EL (cell line): ENCODE measurements around the gene SYNE1.

Source experiments
- DNase-seq: peaks from one replicate; pipeline ENCODE4 v3.0.0-alpha.2; 2016

SYNE1 gene

GRCh38 chr6:152416652-152417051, 220.5 kb downstream of the SYNE1 start:
- DNase-seq, result no peak

DNA sequence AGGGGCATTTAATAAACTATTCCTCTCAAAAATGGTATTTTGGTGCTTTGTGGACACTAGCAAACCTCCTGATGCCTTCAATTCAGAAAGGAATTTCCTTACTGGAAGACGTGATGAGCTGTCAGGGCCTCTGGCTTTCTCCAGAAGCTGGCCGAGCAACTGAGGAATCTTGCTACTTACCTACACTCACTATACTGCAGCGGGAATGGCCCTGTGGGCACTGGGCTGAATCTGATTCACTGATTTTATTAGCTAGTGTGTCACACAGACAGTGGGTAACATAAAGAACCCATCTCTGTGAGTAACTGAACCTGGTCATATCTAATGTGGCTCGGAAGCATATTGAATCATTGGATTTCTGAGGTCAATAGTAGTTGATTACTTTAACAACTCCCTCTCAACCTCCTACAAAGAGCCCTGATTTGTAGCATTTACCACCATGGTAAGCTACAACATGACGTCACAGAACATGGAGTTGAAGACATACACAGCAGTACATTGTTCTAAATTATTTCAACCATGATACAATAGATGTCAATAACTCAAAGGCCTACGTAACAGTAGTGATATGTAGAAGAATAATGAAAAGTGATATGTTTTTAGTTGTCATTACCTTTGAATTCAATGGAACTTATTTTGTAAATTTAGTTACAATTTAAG, 232.1 kb downstream of the SYNE1 start:
- DNase-seq, result peak; percentile 8

DNA sequence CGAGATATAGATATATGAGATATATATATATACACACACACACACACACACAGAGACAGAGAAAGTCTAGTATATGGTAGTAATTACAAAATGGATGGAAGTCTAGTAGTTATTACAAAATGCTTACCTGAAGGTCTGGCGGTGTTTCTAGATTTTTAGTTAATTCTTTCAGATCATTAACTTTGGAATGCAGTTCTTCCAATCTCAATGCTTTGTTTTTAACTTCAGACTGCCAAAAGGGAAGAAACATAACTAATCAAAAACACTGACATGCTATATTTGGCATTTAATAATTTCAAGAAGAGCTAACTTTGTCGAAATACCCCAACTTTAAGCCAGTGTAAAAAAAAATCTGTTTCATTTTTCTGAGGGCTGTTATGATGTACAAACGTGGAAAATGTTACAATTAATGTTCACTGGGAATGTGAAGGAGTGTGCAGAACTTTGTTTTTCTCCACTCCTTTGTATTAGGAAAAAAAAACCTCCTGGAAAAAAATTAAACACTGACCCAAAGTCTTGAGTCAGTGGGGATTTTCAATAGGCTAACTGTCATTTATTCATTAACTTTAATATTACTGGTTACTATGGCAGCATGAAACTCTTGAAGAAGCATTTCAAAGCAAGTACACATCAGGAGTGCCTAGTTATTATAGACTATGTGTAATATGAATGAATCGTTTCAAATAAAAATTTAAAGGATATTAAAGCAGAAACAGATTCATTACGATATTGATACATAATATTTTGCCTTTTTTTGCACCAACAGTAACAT, 232.9 kb downstream of the SYNE1 start:
- no peak for DNase-seq

- DNase-seq, result no peak
Observed at GRCh38 chr6:152402791-152403190, 234.4 kb downstream of the SYNE1 start.

GRCh38 chr6:152401978-152402377, 235.2 kb downstream of the SYNE1 start:
- DNase-seq, result peak; percentile 82

DNA sequence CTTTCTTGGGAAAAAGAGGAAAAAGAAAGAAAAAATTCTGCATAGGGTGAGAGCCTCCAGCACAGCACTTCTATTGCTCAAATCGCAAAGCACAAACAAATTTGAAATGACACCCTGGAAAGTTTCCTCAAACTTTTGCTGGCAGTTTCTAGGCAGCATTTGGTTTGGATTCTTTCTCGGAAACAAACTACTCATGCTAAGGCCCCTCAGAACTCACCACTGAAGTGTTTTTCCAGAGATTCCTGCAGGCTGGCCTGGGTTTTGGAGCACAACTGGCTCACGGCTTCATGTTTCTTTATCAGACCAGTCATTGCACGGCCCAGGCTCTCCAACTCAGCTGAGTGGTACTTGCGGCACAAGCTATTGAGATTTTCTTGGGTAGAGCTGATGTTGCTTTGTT, 237.8 kb downstream of the SYNE1 start:
- no peak for DNase-seq

DNA sequence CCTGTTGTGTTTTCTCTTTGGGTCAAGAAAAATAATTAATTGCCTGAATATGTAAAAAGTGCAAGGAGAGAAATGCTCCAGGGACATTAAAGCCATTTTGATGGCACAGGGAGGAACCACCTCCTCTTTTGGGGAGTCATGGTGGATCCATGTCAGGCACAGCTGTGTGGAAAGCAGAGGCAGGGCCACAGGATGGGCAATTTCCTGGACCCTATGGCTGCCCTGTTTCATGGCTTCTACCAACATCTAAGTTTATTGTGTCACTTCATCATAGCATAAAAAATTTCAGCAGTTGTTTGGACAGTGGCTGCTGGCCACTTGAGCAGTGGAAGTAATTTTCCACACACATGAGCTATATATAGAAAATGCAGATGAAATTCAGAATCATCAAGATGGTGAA, 238.2 kb downstream of the SYNE1 start:
- DNase-seq, result no peak

DNA sequence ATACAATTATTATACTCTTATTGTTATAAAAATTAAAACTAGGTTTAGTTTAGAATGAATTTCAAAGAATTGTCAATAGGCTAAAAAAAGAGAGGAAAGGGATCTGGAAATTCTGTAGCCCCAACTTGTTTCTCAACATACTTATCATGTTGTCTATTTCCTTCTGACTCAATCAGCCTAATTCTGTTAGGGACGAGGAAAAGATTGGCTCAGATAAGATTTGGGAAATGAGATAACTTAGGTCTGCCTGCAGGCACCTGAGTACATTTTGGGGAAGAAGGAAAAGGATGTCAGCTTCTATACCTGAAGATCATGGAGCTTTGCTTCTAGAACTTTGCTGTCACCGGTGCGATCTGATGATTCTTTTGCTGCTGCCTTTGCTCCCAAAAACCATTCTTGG, 238.8 kb downstream of the SYNE1 start:
- DNase-seq, result no peak

- DNase-seq, result no peak
Observed at GRCh38 chr6:152394303-152394702, 242.9 kb downstream of the SYNE1 start.

- no peak for DNase-seq
Observed at GRCh38 chr6:152391179-152391880, 245.8 kb downstream of the SYNE1 start.

DNA sequence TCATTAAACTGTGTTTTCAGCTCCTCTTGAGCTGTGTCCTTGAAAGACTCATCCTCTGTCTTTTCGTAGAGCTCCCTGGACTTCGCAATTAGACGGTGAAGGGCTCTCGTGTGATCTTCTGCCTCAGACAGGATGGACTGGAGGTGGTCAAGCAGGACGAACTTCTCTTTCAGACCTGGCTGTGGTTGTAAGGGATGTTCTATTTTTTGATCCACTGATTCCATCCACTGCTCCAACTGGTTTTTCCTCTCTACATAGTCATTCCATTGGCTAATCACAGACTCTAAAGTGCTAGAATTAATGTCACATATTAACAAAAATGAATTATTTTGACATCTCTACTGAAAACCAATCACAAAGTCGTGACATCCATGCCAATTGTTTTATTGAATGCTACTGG, 250.1 kb downstream of the SYNE1 start:
- no peak for DNase-seq

- DNase-seq, result no peak
Observed at GRCh38 chr6:152386131-152386530, 251.0 kb downstream of the SYNE1 start.

- peak; percentile 91 for DNase-seq
Observed at GRCh38 chr6:152380993-152381898, 255.9 kb downstream of the SYNE1 start.

DNA sequence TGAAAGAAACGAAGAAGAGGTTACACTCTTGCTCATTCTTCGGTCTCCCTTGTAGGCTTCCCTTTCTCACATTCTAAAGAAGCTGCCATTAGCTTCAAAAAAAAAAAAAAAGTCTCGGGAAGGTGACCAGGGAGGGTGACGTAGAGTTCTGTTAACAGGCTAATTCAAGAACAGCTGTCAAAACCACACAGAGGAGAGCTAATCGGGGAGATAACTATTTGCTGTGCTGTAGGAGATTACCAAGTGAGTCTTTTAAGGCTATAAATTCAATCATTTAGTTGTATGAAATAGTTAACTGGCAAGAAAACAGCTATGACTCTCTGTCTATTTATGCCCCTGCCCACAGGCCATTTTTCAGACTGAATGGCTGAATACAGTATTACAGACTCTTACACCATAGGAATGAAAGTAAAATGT, 256.8 kb downstream of the SYNE1 start:
- DNase-seq, result peak; percentile 70

DNA sequence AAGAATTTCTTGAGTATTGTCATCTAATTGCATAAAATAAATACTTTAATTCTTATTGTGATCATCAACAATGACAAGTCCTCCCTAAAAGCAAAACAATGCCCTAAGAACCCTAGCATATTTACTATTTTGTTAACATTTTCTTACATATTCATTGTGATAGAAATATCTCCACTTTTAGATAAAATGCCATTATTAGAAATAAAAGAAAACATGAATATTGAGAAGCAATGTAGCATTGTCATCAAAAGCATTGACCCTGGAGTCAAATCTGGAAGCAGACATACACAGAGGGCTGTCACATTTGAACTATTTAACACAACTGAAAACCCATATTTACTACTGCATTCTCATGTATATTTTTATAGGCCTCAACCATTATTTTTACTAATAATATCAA, 257.7 kb downstream of the SYNE1 start:
- DNase-seq, result no peak

- peak; percentile 59 for DNase-seq
Observed at GRCh38 chr6:152378169-152378568, 259.0 kb downstream of the SYNE1 start.

DNA sequence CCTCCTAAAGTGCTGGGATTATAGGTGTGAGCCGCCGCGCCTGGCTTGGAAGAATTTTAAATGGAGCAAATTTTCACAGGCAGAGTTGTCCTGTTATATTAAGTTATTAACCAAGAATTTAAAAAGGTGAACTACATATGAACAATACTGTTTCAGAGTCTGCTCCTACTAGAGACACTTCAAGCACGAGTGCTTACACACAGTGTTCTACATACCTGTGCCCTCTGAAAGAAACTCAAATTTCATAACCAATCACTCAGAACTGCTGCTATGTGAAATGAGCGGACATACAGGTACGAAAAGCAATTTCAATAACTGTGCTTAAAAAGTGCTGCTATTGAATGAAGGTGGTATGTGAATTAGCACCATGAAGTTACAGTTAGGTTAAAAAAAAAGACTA, 262.0 kb downstream of the SYNE1 start:
- DNase-seq, result no peak

- no peak for DNase-seq
Observed at GRCh38 chr6:152372945-152373344, 264.2 kb downstream of the SYNE1 start.

- DNase-seq, result no peak
Observed at GRCh38 chr6:152371775-152372174, 265.4 kb downstream of the SYNE1 start.

GRCh38 chr6:152368751-152369624, 268.2 kb downstream of the SYNE1 start:
- no peak for DNase-seq

- no peak for DNase-seq
Observed at GRCh38 chr6:152364866-152365265, 272.3 kb downstream of the SYNE1 start.

- DNase-seq, result no peak
Observed at GRCh38 chr6:152360034-152360433, 277.1 kb downstream of the SYNE1 start.
